ENCODE data around the gene IL18R1. TPM values are rescaled to one million over a fixed set of nuclear protein-coding genes. Genes with fewer than 3 reads are reported as not detected.

IL18R1 gene
- total and polyA plus RNA-seq, 9 of the 15 experiments (the other 6 are each of a cell fraction or from before 2014, with no cell fraction given) = 0.55 to 10.0 (median 2.5) TPM

- TF ChIP-seq TEAD4 (IDR thresholded peaks at IDR 0.05; ENCODE audit: low read length) = peak; percentile 86
- no peak for TF ChIP-seq TEAD4 (CRISPR knock-in tag; IDR thresholded peaks at IDR 0.05; ENCODE audit: borderline replicate concordance)
- peak; percentile 24; the same call in 1 of the 2 replicates for TF ChIP-seq MAFK (IDR thresholded peaks at IDR 0.05; ENCODE audit: low read length)
- no peak for TF ChIP-seq ZBTB5 (IDR thresholded peaks at IDR 0.05)
- no peak for TF ChIP-seq PHF21A (IDR thresholded peaks at IDR 0.05; ENCODE audit: borderline replicate concordance, low read depth)
- 0 out of 2 replicates have a peak, but pooled peaks have one; percentile 31 for TF ChIP-seq ZNF395 (CRISPR knock-in tag; IDR thresholded peaks at IDR 0.05)
- TF ChIP-seq E2F1 (CRISPR knock-in tag; IDR thresholded peaks at IDR 0.05) = no peak
- TF ChIP-seq SMAD2 (IDR thresholded peaks at IDR 0.05; ENCODE audit: low read depth, low read length) = no peak
- no peak for TF ChIP-seq KAT2B (IDR thresholded peaks at IDR 0.05; ENCODE audit: low read depth, low read length)
- TF ChIP-seq, protein P1, sequence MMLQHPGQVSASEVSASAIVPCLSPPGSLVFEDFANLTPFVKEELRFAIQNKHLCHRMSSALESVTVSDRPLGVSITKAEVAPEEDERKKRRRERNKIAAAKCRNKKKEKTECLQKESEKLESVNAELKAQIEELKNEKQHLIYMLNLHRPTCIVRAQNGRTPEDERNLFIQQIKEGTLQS (IDR thresholded peaks at IDR 0.05) = peak; percentile 51; the same call in 1 of the 2 replicates
- TF ChIP-seq, protein P1 (CRISPR knock-in tag; conservative IDR thresholded peaks at IDR 0.05) = no peak
- TF ChIP-seq, protein P2, sequence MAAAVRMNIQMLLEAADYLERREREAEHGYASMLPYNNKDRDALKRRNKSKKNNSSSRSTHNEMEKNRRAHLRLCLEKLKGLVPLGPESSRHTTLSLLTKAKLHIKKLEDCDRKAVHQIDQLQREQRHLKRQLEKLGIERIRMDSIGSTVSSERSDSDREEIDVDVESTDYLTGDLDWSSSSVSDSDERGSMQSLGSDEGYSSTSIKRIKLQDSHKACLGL (CRISPR knock-in tag; IDR thresholded peaks at IDR 0.05; ENCODE audit: borderline replicate concordance, poor library complexity, severe bottlenecking) = no peak
- peak; percentile 80 for TF ChIP-seq SMARCC2 (IDR thresholded peaks at IDR 0.05; ENCODE audit: low read depth)
- TF ChIP-seq ARID2 (IDR thresholded peaks at IDR 0.05) = no peak
- TF ChIP-seq HLTF (IDR thresholded peaks at IDR 0.05) = no peak
- TF ChIP-seq CEBPG (CRISPR knock-in tag; IDR thresholded peaks at IDR 0.05) = no peak
- peak; percentile 84 to 90 for TF ChIP-seq CEBPG (tag; conservative IDR thresholded peaks at IDR 0.05 in 1 of 2, IDR thresholded peaks at IDR 0.05 in 1 of 2)
- TF ChIP-seq ZNF699 (CRISPR knock-in tag; IDR thresholded peaks at IDR 0.05; ENCODE audit: insufficient replicate concordance) = no peak
- TF ChIP-seq THRB (CRISPR knock-in tag; conservative IDR thresholded peaks at IDR 0.05) = no peak
- 0 out of 2 replicates have a peak, but pooled peaks have one; percentile 10 for TF ChIP-seq BRD4 (IDR thresholded peaks at IDR 0.05)
- peak; percentile 53; the same call in 1 of the 2 replicates for TF ChIP-seq BACH1 (tag; IDR thresholded peaks at IDR 0.05)
Measured at GRCh38 chr2:102418421-102418961, 62.9 kb downstream of the IL18R1 start (continued).

Data from K562 (cell line).